ENCODE data around the gene NOL7. TPM values are rescaled to one million over a fixed set of nuclear protein-coding genes. Genes with fewer than 3 reads are reported as not detected.

NOL7 gene
- total RNA-seq, 1 donor from 2014 or later, result 49.1 TPM

- Mint-ChIP-seq H3K27ac (ENCODE audit: unreplicated experiment) (peak overlapping the region; percentile 45), H3K4me3 (ENCODE audit: unreplicated experiment) (no peak overlapping the region), H3K4me1 (ENCODE audit: low read depth) (peaks cover 69% of the 10 kb centered on the region), H3K36me3 (ENCODE audit: low read depth) (no peaks in the 10 kb centered on the region), H3K27me3 (ENCODE audit: low read depth) (no peaks in the 10 kb centered on the region), H3K9me3 (ENCODE audit: low read depth) (no peaks in the 10 kb centered on the region)
- DNase-seq (ENCODE audit: low spot score), result no peak
- TF ChIP-seq CTCF (IDR thresholded peaks at IDR 0.05), result no peak
These were observed 45.8 kb downstream of the NOL7 start for GRCh38 chr6:13660893-13661292.

GRCh38 chr6:13661647-13662046 lies 46.5 kb downstream of the NOL7 start:
- Mint-ChIP-seq H3K27ac (ENCODE audit: unreplicated experiment) (peak overlapping the region; percentile 7), H3K4me1 (ENCODE audit: low read depth) (peaks cover 75% of the 10 kb centered on the region)
- TF ChIP-seq CTCF (IDR thresholded peaks at IDR 0.05), result no peak

GRCh38 chr6:13662651-13663334 lies 47.7 kb downstream of the NOL7 start:
- Mint-ChIP-seq H3K27me3 (ENCODE audit: low read depth) (no peaks in the 10 kb centered on the region), H3K4me1 (ENCODE audit: low read depth) (peaks cover 79% of the 10 kb centered on the region), H3K27ac (ENCODE audit: unreplicated experiment) (peak overlapping the region; percentile 14), H3K36me3 (ENCODE audit: low read depth) (no peaks in the 10 kb centered on the region), H3K9me3 (ENCODE audit: low read depth) (no peaks in the 10 kb centered on the region), H3K4me3 (ENCODE audit: unreplicated experiment) (no peak overlapping the region)
- TF ChIP-seq CTCF (IDR thresholded peaks at IDR 0.05), result no peak
- DNase-seq (ENCODE audit: low spot score), result no peak

More at GRCh38 chr6:13661647-13662046, 46.5 kb downstream of the NOL7 start:
- Mint-ChIP-seq H3K27me3 (ENCODE audit: low read depth) (no peaks in the 10 kb centered on the region), H3K4me3 (ENCODE audit: unreplicated experiment) (no peak overlapping the region), H3K9me3 (ENCODE audit: low read depth) (no peaks in the 10 kb centered on the region), H3K36me3 (ENCODE audit: low read depth) (no peaks in the 10 kb centered on the region)
- no peak for DNase-seq (ENCODE audit: low spot score)

- Mint-ChIP-seq H3K27ac (ENCODE audit: unreplicated experiment) (no peak overlapping the region), H3K9me3 (ENCODE audit: low read depth) (peaks cover 3% of the 10 kb centered on the region), H3K4me3 (ENCODE audit: unreplicated experiment) (no peak overlapping the region), H3K27me3 (ENCODE audit: low read depth) (no peaks in the 10 kb centered on the region), H3K4me1 (ENCODE audit: low read depth) (peaks cover 84% of the 10 kb centered on the region), H3K36me3 (ENCODE audit: low read depth) (no peaks in the 10 kb centered on the region)
- DNase-seq (ENCODE audit: low spot score), result no peak
- TF ChIP-seq CTCF (IDR thresholded peaks at IDR 0.05), result no peak
These were observed 48.9 kb downstream of the NOL7 start for GRCh38 chr6:13663986-13664385.

DNA sequence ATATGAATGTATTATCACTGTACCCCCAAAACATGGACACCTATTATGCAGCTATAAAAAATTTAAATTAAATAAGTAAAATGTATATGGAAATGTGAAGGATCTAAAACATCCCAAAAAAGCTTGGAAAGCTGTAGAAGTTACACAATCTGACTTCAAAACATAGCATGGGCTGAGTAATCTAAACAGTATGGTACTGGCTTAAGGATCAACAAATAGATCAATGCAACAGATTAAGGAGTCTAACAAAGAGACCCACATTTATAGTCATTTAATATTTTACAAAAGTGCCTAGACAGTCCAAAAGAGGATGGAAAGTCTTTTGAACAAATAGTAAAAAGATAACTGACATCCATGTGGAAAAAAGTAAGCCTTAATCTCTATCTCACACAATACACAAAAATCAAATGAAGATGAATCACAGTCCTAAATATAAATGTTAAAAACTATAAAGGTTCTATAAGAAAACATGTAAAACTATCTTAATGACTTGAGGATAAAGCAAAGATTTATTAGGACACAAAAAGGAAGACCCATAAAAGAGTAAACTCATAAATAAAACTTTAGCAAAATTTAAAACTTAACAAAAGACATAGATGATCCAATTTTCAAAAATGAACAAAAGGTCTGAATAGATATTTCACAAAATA lies 49.7 kb downstream of the NOL7 start:
- H3K27ac Mint-ChIP-seq (ENCODE audit: unreplicated experiment), result no peak overlapping the region
- DNase-seq (ENCODE audit: low spot score), result no peak

More for the DNA sequence above, 49.7 kb downstream of the NOL7 start:
- Mint-ChIP-seq H3K9me3 (ENCODE audit: low read depth) (peaks cover 3% of the 10 kb centered on the region), H3K36me3 (ENCODE audit: low read depth) (no peaks in the 10 kb centered on the region), H3K27me3 (ENCODE audit: low read depth) (no peaks in the 10 kb centered on the region), H3K4me3 (ENCODE audit: unreplicated experiment) (no peak overlapping the region), H3K4me1 (ENCODE audit: low read depth) (peaks cover 81% of the 10 kb centered on the region)
- no peak for TF ChIP-seq CTCF (IDR thresholded peaks at IDR 0.05)

Data from chondrocyte (in vitro differentiated cells).